ENCODE data around the gene ARHGAP8. TPM values are rescaled to one million over a fixed set of nuclear protein-coding genes. Genes with fewer than 3 reads are reported as not detected.

Gene ARHGAP8
- polyA plus RNA-seq (ENCODE audit: insufficient read length), result 44.4 TPM
- long read RNA-seq, donor 1, partial matches to known transcripts, result 0 of 4 reads
- long read RNA-seq, donor 1, other reads (novel, unspliced or antisense), result 0 of 4 reads
- long read RNA-seq, donor 2, partial matches to known transcripts, result 0 of 5 reads
- long read RNA-seq, donor 2, other reads (novel, unspliced or antisense), result 0 of 5 reads
- long read RNA-seq, donor 3, partial matches to known transcripts, result 0 of 7 reads
- long read RNA-seq, donor 3, other reads (novel, unspliced or antisense), result 0 of 7 reads
- long read RNA-seq, donor 4, result 0 reads
- long read RNA-seq, donor 5, transcript ARHGAP8-202 (12 exons, 1,584 nt), result major isoform, 7 of 10 reads
- long read RNA-seq, donor 5, partial matches to known transcripts, result 0 of 10 reads
- long read RNA-seq, donor 5, other reads (novel, unspliced or antisense), result 0 of 10 reads
- long read RNA-seq, donor 6, partial matches to known transcripts, result 0 of 3 reads
- long read RNA-seq, donor 6, other reads (novel, unspliced or antisense), result 0 of 3 reads
- long read RNA-seq, donor 7, transcript ARHGAP8-202 (12 exons, 1,584 nt), result minor isoform, 6 of 23 reads
- long read RNA-seq, donor 7, transcript ARHGAP8-209 (2 exons, 363 nt), result major isoform, 8 of 23 reads
- long read RNA-seq, donor 7, partial matches to known transcripts, result 7 of 23 reads
- long read RNA-seq, donor 7, other reads (novel, unspliced or antisense), result 0 of 23 reads
- long read RNA-seq, donor 8, partial matches to known transcripts, result 0 of 3 reads
- long read RNA-seq, donor 8, other reads (novel, unspliced or antisense), result 0 of 3 reads

DNA sequence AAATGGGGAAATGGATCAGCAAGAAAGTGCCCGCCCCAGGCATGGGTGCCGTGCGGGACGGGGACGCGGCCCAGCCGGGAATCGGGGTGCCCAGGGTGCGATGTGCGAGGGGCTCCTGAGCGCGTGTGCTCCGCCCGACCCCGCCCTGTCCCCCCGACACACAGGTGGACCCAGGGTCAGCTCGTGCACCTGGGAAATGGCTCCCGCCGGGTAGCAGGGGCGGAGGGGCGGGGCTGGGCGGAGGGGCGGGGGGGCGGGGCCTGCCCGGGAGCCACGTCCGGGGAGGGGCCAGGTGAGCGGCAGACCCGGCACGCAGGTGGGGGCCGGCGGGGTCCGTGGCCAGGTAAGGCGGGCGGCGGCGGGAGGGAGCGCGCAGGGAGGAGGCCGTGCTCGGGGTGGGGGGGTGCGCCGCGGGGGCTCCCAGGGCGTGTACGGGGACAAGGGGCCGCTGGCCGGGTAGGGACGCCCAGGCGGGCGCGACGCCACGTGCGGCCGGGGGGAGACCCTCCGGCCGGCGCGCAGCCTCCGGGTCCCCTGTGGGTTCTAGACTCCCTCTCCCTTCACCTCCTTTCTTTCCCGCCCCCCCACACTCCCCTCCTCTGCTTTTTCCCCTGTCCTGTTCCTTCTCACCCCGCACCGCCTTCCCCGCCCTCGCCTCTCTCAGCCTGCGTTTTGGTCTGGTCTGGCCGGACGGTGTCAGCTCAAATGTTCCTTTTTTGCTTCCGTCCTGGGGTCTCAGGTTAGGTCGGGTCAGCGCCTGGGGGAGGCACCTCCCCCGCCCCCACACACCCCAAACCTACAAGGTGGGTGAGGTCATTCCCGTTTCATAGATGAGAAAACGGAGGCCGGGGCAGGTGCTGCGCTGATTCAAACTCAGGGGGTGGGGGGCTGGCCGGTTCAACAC lies at the start of gene ARHGAP8:
ARHGAP8 (plus strand) TSS at position 291 of the 904 bp plus-strand sequence. CDS start 33,953 bp downstream, outside the sequence.
- DNase-seq, result no peak

DNA sequence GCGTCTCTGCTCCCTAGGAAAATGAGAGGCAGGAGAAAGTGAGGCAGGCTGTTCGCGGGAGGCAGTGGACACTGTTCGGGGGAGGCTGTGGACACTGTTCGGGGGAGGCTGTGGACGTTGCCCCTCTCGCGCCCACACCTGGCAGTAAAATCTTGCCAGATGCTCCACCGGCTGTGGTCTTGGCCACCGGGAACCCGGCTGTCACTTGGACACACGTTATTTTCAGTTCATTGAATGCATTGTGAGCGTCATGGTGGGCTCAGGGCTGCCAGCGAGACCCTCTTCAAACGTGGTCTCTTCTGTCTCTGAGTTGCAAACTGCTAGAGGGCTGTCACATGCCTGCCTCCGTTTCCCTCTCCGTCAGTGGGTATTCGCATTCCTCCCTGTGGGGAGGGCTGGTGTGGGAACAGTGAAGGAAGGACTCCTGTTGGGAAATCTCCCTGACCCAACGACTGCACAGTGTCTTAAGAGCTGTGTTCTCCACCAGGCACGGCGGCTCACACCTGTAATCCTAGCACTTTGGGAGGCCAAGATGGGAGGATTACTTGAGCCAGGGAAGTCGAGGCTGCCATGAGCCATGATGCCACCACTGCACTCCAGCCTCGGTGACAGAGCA lies 49.0 kb upstream of the ARHGAP8 start:
- no peak for DNase-seq

DNA sequence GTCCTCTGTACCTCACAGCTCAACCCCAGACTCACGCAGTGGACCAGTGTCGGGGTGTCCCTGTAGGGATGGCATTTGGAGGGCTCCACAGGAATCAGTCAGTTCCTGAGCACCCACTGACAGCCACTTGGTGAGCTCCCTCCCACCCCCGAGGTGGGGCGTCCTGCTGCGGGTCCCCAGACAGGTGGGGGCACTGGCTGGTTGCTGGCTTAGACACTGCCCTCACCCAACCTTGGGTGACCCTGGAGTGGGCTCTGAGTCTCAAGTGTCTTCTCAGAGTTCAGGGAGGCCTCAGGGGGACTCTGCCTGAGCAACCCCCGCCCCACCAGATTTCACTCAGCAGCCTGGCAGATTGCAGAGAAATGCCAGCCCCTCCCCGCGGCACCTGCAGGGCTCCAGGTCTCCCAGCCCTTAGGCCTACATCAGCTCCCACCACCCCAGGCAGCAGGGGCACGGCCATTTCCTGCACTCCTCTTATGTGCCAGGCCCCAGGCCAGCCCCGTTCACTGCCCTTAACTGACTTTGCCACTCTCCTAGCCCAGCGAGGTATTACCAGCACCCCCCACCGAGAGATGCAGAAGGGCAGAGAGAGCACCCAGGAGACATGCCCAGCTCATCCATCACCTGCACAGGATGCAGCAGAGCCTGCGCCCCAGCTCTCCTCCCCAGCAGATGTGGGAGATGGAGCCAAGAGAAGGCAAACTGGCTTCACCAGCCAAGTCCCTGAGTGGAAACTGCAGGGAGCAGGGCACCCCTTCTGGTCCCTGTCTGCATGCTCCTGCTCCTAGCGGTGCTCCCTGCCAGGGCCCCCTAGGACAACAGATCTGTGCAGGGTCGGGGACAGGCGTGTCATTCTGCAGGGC lies 48.0 kb upstream of the ARHGAP8 start:
- DNase-seq, result no peak

DNA sequence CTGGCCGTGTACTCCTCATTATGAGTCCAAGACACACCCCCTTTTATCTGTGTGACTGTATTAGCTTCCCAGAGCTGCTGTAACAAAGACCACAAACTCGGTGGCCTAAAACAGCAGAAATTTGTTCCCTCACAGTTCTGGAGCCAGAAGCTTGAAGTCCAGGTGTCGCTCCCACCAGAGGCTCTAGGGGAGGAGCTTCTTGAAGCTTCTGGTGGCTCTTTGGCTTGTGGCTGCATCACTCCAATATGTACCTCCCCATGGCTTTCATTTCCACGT lies 47.4 kb upstream of the ARHGAP8 start:
- no peak for DNase-seq

DNA sequence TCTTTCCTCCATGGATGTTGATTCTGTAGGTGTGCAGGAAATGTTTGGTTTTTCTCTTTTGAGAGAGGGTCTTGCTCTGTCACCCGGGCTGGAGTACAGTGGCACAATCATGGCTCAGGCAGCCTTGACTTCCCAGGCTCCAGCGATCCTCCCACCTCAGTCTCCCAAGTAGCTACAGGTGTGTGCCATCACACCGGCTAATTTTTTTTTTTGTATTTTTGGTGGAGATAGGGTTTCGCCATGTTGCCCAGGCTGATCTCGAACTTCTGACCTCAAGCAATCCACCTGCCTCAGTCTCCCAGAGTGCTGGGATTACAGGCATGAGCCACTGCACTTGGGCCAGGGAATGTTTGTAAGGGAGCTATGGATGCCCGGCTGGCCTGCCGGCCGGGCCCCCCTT lies 45.9 kb upstream of the ARHGAP8 start:
- no peak for DNase-seq

DNA sequence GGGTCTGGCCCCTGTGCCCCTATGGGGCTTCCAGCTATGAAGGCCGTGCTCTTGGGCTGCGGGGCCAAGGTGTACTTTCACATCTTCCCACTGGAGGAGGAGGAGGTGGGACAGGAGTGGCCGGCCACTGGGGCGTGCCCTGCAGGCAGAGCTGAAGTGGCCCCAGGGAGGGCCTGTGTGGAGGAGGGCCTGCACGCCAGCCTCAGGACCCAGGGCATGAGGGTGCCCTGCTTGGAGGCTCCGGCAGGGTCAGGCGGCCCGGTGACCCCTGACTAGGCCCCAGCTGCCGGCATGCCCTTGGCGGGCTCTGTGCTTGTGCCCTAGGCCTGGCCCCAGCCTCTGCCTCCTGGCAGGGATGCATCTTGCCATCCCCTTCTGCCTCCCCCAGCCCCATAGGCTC lies 45.2 kb upstream of the ARHGAP8 start:
- DNase-seq, result no peak

DNA sequence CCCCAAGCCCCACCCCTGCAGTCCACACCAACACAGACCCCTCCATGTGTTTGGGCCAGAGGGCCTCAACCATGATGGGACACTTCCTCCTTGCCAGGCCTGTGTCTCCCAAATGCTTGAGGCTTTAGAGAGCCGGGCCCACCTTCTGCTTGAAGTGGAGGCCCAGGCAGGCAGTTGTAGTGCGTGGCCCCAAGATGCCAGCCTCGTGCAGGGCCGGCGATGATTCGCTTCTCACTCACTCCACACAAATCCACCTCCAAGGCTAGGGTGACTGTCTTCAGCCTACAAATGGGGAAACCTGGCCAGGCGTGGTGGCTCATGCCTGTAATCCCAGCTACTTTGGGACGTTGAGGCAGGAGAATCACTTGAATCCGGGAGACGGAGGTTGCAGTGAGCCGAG lies 44.6 kb upstream of the ARHGAP8 start:
- DNase-seq, result no peak

DNA sequence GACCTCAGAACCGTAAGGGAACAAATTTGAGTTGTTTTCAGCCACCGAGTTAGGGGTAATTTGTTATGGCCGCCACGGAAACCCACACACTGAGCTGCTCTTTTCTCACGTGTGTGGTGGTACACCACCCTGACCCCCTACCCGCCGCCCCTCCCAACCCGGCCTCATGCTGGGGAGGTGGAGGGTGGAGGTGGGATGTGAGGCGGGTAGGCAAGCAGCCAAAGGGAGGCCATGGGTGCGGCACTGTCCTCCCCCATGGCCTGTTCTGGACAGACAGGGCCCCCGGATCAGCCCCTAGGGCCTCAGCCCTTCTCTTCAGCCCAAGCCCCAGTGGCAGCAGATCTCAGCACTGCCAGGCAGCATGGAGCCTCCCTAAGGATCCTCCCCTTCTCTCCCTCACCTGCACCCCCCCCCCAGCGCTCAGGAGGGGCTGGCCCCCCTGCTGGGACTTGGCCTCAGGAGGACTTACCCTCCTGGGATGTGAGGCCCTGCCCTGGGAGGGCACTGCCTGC lies 42.4 kb upstream of the ARHGAP8 start:
- DNase-seq, result no peak

DNA sequence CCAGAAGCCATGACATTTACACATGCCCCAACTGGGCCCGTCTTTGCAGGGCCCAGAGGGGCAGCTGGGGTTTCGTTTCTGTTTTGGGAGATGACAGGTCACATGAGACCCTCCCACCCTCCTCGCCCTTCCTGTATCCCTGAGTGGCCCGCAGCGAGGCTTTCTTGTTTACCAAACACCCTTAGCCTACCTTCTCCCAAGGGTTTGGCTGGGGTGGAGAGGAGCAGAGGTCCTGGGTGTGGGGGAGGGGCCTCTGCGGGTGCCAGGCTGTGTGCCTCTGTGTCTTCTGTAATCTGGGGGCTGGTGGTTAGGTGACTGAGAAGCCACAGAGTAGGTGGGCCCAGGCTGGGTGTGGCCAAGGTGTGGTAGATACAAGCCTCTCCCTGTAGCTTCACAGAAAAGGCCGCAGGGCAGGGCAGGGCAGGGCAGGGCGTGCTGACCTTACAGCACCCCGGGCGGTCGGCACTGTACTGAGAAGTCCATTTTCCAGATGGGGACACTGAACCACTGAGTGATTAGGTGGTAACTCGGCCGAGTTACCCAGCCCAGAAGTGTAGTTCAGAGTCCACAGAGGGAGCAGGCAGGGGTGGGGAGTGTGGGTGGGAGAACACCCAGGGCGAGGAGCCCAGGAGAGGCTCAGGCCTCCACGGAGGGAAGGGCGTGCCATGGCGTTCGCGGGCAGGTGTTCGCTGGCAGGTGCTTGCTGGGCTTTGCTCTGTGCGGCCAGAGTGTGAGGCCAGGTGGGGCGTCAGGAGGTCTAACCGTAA lies 41.7 kb upstream of the ARHGAP8 start:
- no peak for DNase-seq

DNA sequence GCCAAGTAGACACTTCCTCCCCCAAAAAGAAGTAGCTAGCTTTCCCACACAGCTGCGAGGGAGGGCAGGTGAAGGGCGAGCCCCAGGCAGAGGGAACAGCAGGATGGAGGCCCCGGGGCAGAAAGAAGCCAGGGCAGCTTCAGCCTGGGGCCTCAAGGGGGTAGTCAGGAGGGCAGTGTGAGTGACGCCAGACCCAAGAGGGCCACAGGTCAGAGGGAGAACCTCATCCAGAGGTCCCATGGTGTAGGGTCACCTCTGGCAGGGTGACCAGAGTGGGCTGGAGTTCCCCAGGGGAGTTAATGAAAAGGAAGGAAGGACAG lies 41.2 kb upstream of the ARHGAP8 start:
- no peak for DNase-seq

DNA sequence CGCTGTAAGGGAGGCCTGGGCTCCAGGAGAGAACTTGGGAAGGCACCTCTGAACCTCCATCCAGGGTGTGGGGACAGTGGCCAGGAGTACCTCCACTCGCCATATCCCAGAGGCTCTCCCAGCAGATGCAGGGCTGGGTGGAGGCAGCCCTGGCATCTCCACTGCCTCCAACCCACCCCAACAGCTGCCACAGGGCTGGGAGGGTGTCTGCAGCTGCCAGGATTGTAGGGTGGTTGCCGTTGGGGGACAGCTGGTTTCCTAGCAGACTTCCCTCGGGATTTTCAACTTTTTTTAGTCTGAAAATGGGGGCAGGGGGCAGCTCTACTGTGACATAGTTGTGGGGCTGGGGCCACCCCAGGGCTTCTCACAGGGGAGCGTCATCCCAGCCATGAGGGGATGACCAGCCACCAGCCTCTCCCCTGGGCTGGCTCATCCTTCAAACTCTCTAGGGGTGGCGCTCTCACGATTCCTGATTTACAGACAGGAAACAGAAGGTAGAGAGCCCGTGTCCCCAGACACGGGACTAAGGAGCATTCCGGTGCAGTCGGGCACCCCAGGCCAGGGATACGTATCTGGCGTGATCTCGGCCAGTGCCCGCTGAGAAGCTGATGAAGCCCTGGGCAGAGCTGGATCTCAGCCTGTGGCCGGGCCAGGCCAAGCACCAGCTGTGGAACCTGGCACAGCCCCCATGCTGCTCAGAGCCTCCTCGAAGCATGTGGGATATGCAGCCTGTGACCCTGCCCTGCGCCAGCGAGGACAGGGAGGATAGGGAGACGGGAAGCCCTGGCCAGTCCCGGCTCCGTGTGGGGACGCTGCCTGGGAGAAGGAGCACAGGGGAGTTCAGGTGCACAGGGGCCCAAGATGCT lies 40.5 kb upstream of the ARHGAP8 start:
- no peak for DNase-seq

DNA sequence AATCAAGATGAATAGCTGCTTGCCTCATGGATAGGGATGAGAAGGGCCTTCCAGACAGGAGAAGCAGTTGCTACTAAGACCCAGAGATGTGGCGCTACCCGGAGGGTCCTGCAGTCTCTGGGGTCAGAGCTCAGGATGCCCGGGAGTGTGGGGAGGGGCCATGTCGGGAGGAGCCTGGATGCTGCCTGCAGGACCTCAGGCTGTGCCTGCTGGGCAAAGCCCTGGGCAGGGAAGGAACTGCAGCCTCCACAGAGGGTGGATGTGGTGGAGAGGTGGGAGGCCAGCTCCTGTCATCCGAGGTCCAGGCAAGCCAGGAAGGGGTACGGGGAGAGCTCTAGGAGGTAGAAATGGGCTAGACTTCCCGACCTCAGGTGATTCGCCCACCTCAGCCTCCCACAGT lies 39.4 kb upstream of the ARHGAP8 start:
- DNase-seq, result no peak

DNA sequence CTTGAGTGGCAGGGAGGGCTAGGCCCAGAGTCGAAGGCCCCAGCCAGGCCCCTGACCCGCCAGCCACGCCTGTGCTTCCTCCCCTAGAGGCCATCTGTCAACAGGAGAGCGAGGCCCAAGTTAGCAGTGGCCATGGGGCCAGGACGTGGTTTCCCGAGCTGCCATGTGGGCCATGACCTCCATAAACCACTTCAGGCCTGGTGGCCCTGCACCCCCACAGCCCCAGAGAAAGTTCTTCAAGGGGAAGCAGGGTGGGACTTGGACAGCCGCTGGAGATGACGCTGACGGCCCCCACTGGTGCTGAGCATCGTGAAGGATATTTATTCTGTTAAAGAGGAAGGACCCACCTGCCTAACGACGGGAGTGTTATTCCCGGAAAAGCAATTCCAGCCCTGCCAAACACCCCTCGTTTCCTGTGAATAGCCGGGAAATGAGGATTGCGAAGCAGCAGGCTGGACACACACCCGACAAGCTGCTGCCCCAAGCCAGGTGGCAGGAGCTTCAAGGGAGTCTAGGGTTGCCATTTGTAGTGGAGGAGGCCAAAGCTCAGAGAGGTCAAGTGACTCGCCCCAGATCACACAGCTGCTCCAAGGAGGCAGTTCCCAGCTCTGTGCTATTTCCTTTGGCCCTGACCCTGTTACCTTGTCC lies 37.5 kb upstream of the ARHGAP8 start:
- no peak for DNase-seq

DNA sequence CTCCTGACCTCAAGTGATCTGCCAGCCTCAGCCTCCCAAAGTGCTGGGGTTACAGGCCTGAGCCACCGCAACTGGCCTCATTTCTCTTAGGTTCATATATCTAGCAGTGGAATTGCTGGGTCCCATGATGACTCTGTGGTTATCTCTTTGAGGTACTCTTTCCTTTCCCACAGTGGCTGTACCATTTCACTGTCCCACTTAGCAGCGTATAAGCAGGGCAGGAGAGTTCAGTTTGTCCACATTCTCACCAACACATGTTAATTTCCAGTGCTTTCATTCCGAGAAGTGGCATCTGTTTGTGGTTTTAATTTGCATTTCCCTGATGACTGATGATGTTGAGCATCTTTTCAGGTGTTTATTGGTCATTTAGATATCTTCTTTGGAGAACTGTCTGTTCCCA lies 34.0 kb upstream of the ARHGAP8 start:
- no peak for DNase-seq

DNA sequence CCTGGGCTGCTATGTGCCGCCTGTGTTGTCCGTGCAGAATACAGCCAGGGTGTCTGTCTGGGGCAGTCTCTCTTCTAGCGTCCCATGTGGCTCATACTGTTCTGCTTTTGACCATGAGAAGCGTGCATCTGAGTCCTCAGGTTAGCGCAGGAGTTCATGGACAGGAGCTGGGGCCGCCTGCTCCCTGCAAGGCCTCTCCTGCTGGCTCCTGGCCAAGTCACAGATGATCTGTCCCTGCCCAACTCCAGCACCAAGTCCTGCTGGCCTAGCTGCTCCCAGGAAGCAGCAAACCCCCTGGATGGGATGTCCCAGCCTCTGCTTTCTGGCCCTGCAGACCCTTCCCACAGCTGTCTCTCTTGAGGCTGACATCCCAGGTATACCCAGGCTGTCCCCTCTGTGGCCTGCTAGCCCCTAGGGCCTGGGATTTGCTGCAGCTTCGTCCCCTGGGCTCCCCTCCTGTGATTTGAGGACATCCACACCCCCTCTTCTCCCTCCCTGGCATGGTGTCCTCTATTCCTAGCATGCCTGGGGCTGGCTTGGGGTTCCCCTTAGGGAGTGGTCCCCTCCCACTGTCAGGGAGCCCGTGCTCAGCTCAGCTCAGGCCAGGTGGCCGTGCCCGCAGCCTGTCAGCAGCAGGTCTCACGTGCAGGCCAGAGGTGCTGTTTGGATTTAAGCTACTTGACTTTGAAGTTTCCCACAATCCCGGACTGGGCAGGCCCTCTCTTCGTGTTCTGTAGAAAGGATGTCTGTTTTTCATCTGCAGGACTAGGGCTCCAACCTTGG lies 32.6 kb upstream of the ARHGAP8 start:
- no peak for DNase-seq

DNA sequence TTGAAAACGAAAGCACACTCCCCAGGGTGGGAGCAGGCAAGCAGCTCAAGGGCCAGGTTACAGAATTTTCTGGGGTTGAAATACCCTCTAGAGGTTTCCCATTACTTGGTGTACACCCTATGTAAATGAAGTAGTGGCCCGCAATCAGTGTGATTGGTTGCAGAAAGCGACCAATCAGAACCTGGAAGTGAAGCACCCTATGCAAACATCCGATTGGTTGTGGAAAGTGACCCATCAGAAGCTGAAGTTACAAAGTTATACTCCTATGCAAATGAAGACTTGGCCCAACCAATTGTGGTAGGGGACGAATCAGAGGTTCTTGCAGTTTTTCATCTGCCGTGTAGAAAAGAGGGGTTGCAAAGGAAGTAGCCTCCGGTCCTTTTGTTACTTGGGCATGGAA lies 31.2 kb upstream of the ARHGAP8 start:
- no peak for DNase-seq

DNA sequence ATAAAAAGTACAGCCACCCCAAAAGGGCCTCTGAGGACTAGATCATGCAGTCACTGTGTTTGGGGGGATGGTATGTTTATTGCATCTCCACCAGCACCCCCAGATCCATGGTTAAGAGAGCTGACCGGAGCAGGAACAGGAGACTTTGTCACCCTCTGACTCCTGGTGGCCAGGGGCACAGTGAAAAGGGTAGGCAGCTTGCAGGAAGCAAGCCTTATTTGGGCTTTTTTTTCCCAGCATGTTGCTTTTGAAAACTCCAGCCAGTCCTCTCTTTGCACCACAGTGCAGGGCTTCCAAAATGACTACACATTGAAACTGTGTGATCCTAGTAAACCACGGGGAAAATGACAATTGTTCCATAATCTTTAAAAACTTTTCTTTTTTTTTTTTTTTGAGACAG lies 29.8 kb upstream of the ARHGAP8 start:
- DNase-seq, result no peak

DNA sequence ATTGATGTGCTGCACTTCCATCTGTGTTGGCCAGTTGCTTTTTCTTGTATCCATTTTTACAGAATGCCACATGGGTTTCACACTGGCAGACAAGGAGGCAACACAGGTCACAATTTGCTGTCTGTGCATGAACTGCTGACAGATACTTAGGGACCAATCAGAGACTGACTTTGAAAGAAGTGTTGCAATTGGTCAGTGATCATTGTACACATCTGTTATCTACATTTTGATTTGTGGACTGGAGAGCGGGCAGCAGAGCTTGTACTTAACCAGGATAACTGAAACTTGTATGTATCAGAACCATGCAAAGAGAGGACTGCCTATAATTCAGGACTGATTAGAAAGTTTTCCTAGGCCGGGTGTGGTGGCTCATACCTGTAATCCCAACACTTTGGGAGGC lies 28.6 kb upstream of the ARHGAP8 start:
- no peak for DNase-seq

Data from left kidney (tissue), 8 donors.